Gastrocnemius medialis (tissue), 4 donors: ENCODE data around the gene UMODL1.

Source experiments
- CTCF ChIP-seq, 5 experiments: fragments of 450-650 bp in 3 of 5; fragments of 200-600 bp in 2 of 5; sonication (generic) in 2 of 5; IDR thresholded peaks in 4 of 5; conservative IDR thresholded peaks in 1 of 5; 1 replicate in 4 of 5; 2 replicates in 1 of 5; pipeline ENCODE4 v1.5.1; 2016 to 2019; ENCODE audit warnings: antibody characterized with exemption in 5 of 5, mild to moderate bottlenecking in 3 of 5, moderate library complexity in 3 of 5
- POLR2A ChIP-seq, 2 donors: fragments of 450-650 bp; IDR thresholded peaks; one replicate each; pipeline ENCODE4 v1.6.1; 2017; ENCODE audit warnings: antibody characterized with exemption in 2 of 2, mild to moderate bottlenecking in 2 of 2, moderate library complexity in 2 of 2

- TF ChIP-seq CTCF (IDR thresholded peaks at IDR 0.05 in 4 of 5, conservative IDR thresholded peaks at IDR 0.05 in 1 of 5) (no peak), POLR2A (IDR thresholded peaks at IDR 0.05) (no peak)
Measured at GRCh38 chr21:42095581-42095980, 24.5 kb downstream of the UMODL1 start.
